ENCODE results near the gene FAM177A1.

Gene FAM177A1

GRCh38 chr14:35116242-35116641 lies 70.2 kb downstream of the FAM177A1 start:
- FAIRE-seq (no peak), DNase-seq (ENCODE audit: insufficient read length) (no peak)
- TF ChIP-seq TAF1 (IDR thresholded peaks at IDR 0.05; ENCODE audit: borderline replicate concordance, low read depth, low read length) (no peak), POLR2AphosphoS5 (IDR thresholded peaks at IDR 0.05; ENCODE audit: low read depth, low read length) (no peak), POLR2A (IDR thresholded peaks at IDR 0.05; ENCODE audit: low read depth, low read length) (no peak)

- TF ChIP-seq POLR2AphosphoS5 (IDR thresholded peaks at IDR 0.05; ENCODE audit: low read depth, low read length), result no peak
- TF ChIP-seq POLR2A (IDR thresholded peaks at IDR 0.05; ENCODE audit: low read depth, low read length), result no peak
- TF ChIP-seq TAF1 (IDR thresholded peaks at IDR 0.05; ENCODE audit: borderline replicate concordance, low read depth, low read length), result no peak
- no peak for DNase-seq (ENCODE audit: insufficient read length)
- no peak for FAIRE-seq
Measured at GRCh38 chr14:35117112-35117511, 71.0 kb downstream of the FAM177A1 start.

DNA sequence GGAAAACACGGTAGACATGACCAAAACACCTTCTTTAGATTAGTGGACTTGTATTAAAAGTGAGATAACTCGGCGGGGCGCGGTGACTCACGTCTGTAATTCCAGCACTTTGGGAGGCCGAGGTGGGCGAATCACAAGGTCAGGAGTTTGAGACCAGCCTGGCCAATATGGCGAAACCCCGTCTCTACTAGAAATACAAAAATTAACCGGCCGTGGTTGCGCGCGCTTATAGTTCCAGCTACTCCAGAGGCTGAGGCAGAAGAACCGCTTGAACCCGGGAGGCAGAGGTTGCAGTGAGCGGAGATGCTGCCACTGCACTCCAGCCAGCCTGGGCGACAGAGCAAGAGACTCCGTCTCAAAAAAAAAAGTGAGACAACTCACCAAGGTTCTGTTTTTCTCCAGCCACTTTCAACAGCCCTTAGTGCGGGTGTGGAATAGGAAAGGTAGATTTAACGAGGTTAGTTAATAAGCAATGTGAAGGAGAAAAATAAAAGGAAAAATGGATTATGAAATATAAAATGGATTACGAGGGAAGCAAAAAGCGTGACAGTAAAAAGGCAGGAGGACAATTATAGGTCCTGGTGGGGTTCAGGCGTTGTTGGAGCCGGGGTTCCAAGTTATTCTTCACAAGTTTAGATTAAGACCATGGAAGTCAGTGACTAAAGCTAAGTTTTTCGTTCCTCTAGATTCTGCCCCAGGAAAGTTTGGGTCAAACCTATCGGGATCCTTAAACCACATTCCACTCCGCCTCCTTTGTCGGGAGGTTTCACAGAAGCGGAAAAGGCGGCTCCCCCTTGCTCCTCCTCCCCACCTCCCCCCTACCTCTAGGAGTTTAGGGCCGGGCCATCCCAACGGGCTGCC lies 75.2 kb downstream of the FAM177A1 start:
- TF ChIP-seq POLR2A (IDR thresholded peaks at IDR 0.05; ENCODE audit: low read depth, low read length) (no peak), POLR2AphosphoS5 (IDR thresholded peaks at IDR 0.05; ENCODE audit: low read depth, low read length) (no peak), TAF1 (IDR thresholded peaks at IDR 0.05; ENCODE audit: borderline replicate concordance, low read depth, low read length) (no peak)
- no peak for DNase-seq (ENCODE audit: insufficient read length)
- FAIRE-seq, result no peak

DNA sequence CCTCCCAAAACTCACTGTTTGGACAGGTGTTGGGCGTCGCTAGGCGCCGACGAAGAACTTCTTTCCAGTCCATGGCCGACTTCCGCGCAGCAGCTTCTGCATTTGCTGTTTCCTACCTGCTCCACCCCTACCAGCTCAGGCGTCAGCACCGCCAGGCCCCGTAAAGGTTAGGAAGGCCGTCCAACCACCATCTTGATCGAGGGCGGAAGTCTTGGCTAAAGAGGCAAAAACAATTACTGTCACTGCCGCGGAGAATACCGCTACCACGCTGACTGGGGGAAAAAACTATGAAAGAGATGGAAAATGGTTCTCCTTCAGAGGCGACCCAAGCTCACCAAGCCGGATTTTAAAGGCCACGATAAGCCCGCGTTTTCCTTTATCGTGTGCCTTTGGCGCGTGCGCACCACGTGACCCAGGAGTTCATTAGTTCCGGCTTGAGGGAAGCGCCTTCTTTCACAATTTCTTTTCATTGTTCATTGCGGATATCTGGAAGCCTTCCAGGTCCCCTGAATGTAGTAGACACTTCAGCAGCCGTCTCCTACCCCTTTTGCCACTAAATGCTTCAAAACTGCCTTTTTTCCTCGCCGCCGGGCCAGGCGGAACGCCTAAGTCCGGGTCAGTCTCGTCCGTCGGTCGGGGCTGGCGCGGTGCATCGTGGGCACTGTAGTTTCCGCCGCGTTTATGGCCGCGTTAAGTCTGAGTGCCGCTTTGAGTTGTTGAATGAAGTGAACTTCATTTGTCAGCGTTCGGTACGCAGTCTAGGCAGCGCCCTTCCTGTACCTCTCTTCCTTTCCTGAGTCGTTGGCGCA lies 76.0 kb downstream of the FAM177A1 start, which contains the start of the genes PPP2R3C and PRORP:
PPP2R3C (minus strand) TSS at position 104 of the 809 bp plus-strand sequence; CDS start at position 73, 31 bp downstream.
PRORP (plus strand) TSS at position 666 of the 809 bp plus-strand sequence. CDS start 694 bp downstream, outside the sequence.
- DNase-seq (ENCODE audit: insufficient read length), result peak; percentile 75
- TF ChIP-seq TAF1 (IDR thresholded peaks at IDR 0.05; ENCODE audit: borderline replicate concordance, low read depth, low read length) (0 out of 2 replicates have a peak, but pooled peaks have one; percentile 56), POLR2AphosphoS5 (IDR thresholded peaks at IDR 0.05; ENCODE audit: low read depth, low read length) (peak; percentile 58), POLR2A (IDR thresholded peaks at IDR 0.05; ENCODE audit: low read depth, low read length) (peak; percentile 76)
- peak; percentile 96 for FAIRE-seq

DNA sequence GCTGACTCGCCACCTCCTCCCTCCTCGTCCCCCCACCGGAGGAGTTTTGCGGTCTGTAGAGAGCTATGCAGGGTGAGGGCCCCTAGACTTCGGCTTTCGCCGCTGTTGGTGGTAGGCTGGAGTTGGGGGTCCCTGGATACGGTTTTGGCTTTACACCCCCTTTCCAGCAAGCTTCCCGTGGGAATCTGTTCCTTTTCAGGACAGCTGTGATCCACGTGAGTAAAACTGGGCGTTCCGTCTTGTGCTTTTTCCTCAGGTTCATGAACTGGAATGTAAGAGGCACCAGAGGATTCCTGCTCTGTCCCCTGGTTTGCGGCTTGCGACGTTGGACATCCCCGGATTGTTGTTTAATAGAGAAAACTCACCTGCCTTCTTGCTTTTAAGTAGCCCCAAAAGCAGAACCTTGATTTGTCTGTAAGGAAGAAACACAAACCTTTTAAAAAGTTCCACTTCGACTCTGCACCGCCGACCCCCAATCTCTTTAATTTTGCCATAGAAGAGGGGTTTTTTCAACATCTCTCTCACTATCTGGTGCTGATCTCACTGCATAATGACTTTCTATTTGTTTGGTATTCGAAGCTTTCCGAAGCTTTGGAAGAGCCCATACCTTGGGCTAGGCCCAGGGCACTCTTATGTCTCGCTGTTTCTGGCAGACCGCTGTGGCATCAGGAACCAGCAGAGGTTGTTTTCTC lies 76.8 kb downstream of the FAM177A1 start:
- TF ChIP-seq POLR2AphosphoS5 (IDR thresholded peaks at IDR 0.05; ENCODE audit: low read depth, low read length) (no peak), TAF1 (IDR thresholded peaks at IDR 0.05; ENCODE audit: borderline replicate concordance, low read depth, low read length) (no peak)
- FAIRE-seq (no peak), DNase-seq (ENCODE audit: insufficient read length) (no peak)

GRCh38 chr14:35123388-35123703 lies 77.3 kb downstream of the FAM177A1 start:
- peak; percentile 21 for FAIRE-seq
- TF ChIP-seq TAF1 (IDR thresholded peaks at IDR 0.05; ENCODE audit: borderline replicate concordance, low read depth, low read length), result no peak
- TF ChIP-seq POLR2A (IDR thresholded peaks at IDR 0.05; ENCODE audit: low read depth, low read length), result no peak
- no peak for TF ChIP-seq POLR2AphosphoS5 (IDR thresholded peaks at IDR 0.05; ENCODE audit: low read depth, low read length)
- no peak for DNase-seq (ENCODE audit: insufficient read length)

GRCh38 chr14:35124127-35124526 lies 78.1 kb downstream of the FAM177A1 start:
- no peak for FAIRE-seq
- DNase-seq (ENCODE audit: insufficient read length), result no peak
- no peak for TF ChIP-seq POLR2A (IDR thresholded peaks at IDR 0.05; ENCODE audit: low read depth, low read length)
- TF ChIP-seq POLR2AphosphoS5 (IDR thresholded peaks at IDR 0.05; ENCODE audit: low read depth, low read length), result no peak
- no peak for TF ChIP-seq TAF1 (IDR thresholded peaks at IDR 0.05; ENCODE audit: borderline replicate concordance, low read depth, low read length)

All from GM12892 (cell line).